K562 (cell line): Measurements from ENCODE around the gene EPHA2. TPM values are rescaled to one million over a fixed set of nuclear protein-coding genes. Genes with fewer than 3 reads are reported as not detected.

Experiments used
- BRF1 ChIP-seq: IDR thresholded peaks from 3 replicates; pipeline ENCODE4 v1.6.1; 2011; ENCODE audit warnings: borderline replicate concordance, mild to moderate bottlenecking; ENCODE audit not compliant: insufficient read length; ENCODE audit errors: extremely low read depth
- CBX5 ChIP-seq: IDR thresholded peaks from 2 replicates; pipeline ENCODE4 v1.6.1; 2014; ENCODE audit warnings: low read depth, borderline replicate concordance
- CHAMP1 ChIP-seq: fragments of 450-650 bp; IDR thresholded peaks from 2 replicates; pipeline ENCODE4 v1.6.1; 2016; ENCODE audit warnings: mild to moderate bottlenecking
- E2F3 ChIP-seq: fragments of 250-450 bp; sonication (Bioruptor Pico); IDR thresholded peaks from 2 replicates; pipeline ENCODE4 v1.4.0; 2020; ENCODE audit warnings: mild to moderate bottlenecking
- HBP1 ChIP-seq: fragments of 450-650 bp; formaldehyde crosslinking; IDR thresholded peaks from 2 replicates; pipeline ENCODE4 v1.4.0; 2022; ENCODE audit warnings: missing genetic modification characterization
- HDGF ChIP-seq: fragments of 450-650 bp; IDR thresholded peaks from 2 replicates; pipeline ENCODE4 v1.6.1; 2016
- IFI16 ChIP-seq: fragments of 250-450 bp; sonication (Bioruptor Pico); IDR thresholded peaks from 2 replicates; pipeline ENCODE4 v2.1.2; 2022; ENCODE audit warnings: mild to moderate bottlenecking, inconsistent platforms
- PPARD ChIP-seq: fragments of 250-450 bp; sonication (Bioruptor Pico); IDR thresholded peaks from 2 replicates; pipeline ENCODE4 v1.8.0; 2022; ENCODE audit warnings: inconsistent platforms, mild to moderate bottlenecking, moderate library complexity
- RFX7 ChIP-seq: fragments of 250-450 bp; sonication (Bioruptor Pico); IDR thresholded peaks from 2 replicates; pipeline ENCODE4 v1.5.1; 2021; ENCODE audit warnings: mild to moderate bottlenecking
- YY1 ChIP-seq, 3 experiments: IDR thresholded peaks; 2 replicates each; pipeline ENCODE4 v1.6.1; 2011; ENCODE audit warnings: low read length in 2 of 3, mild to moderate bottlenecking in 2 of 3, moderate library complexity in 2 of 3, borderline replicate concordance in 1 of 3, control low read depth in 1 of 3, low read depth in 1 of 3; ENCODE audit not compliant: insufficient read depth in 3 of 3, insufficient replicate concordance in 2 of 3, control insufficient read depth in 1 of 3, insufficient read length in 1 of 3; ENCODE audit errors: extremely low read depth in 1 of 3
- ZNF740 ChIP-seq, 3 experiments: fragments of 200-800 bp in 1 of 3; sonication (Bioruptor generic) in 1 of 3; sonication (generic) in 1 of 3; formaldehyde crosslinking in 1 of 3; IDR thresholded peaks; 2 replicates each; pipeline versions ENCODE4 v1.6.1 to v1.8.0; 2016 to 2022; ENCODE audit warnings: mild to moderate bottlenecking in 2 of 3, missing compliant biosample characterization in 2 of 3, missing genetic modification characterization in 2 of 3, missing genetic modification reagents in 1 of 3
- polyA plus RNA-seq, 8 experiments: library from polyadenylated mRNA; depleted of rRNA in 4 of 8; stranded (reverse) in 5 of 8; unstranded in 3 of 8; fragments of >200 nt; fragmentation: Nextera tagmentation in 2 of 8; fragmentation: Illumina TruSeq in 1 of 8; extraction: Ambion mirVana in 2 of 8; extraction: Trizol in 1 of 8; gene quantifications; 2 replicates each; pipeline versions ENCODE4 v1.2.1 to v1.2.3, GENCODE V29; 2011 to 2014; ENCODE audit warnings: inconsistent platforms in 1 of 8, missing spikeins in 1 of 8
- total RNA-seq, 7 experiments: library from RNA; depleted of rRNA in 6 of 7; stranded (reverse); fragments of >200 nt in 6 of 7; fragmentation: Illumina TruSeq in 2 of 7; extraction: Trizol in 2 of 7; gene quantifications; 2 replicates each; pipeline versions ENCODE4 v1.2.1 to v1.2.3, GENCODE V29; 2011 to 2021; ENCODE audit warnings: low replicate concordance in 1 of 7
- TF ChIP-seq, protein P1 (sequence below): fragments of 450-650 bp; formaldehyde crosslinking; IDR thresholded peaks from 2 replicates; pipeline ENCODE4 v1.4.0; 2020; ENCODE audit warnings: mild to moderate bottlenecking, moderate library complexity
- TF ChIP-seq, protein P2 (sequence below): fragments of 250-450 bp; sonication (Bioruptor Pico); IDR thresholded peaks from 2 replicates; pipeline ENCODE4 v1.8.0; 2022; ENCODE audit warnings: moderate library complexity, mild to moderate bottlenecking, inconsistent platforms
- TF ChIP-seq, protein P3 (sequence below), 2 experiments: fragments of 450-650 bp; IDR thresholded peaks; 2 replicates each; pipeline ENCODE4 v1.6.1; 2016

EPHA2 gene
- total and polyA plus RNA-seq, 9 of the 15 experiments (the other 6 are each of a cell fraction or from before 2014, with no cell fraction given), result 0.04 to 0.40 (median 0.07) TPM; not detected in 4

GRCh38 chr1:16187748-16188401, 32.0 kb upstream of the EPHA2 start (continued):
- TF ChIP-seq IFI16 (CRISPR knock-in tag) (no peak), ZNF740 (CRISPR knock-in tag; IDR thresholded peaks at IDR 0.05) (peak; percentile 57; the same call in 1 of the 2 replicates), ZNF740 (tag; IDR thresholded peaks at IDR 0.05) (no peak), HBP1 (CRISPR knock-in tag) (no peak), CBX5 (no peak), BRF1 (no peak), E2F3 (CRISPR knock-in tag) (no peak), RFX7 (CRISPR knock-in tag) (no peak), CHAMP1 (no peak), YY1 (IDR thresholded peaks at IDR 0.05; ENCODE audit: borderline replicate concordance in 1 of 3, control insufficient read depth in 1 of 3, extremely low read depth in 1 of 3, insufficient read depth in 3 of 3, insufficient read length in 1 of 3, insufficient replicate concordance in 2 of 3, low read depth in 1 of 3, low read length in 2 of 3) (peak in 2 of 3 experiments; percentile 43 to 71), PPARD (no peak), HDGF (peak; percentile 88)
- TF ChIP-seq, protein P1, sequence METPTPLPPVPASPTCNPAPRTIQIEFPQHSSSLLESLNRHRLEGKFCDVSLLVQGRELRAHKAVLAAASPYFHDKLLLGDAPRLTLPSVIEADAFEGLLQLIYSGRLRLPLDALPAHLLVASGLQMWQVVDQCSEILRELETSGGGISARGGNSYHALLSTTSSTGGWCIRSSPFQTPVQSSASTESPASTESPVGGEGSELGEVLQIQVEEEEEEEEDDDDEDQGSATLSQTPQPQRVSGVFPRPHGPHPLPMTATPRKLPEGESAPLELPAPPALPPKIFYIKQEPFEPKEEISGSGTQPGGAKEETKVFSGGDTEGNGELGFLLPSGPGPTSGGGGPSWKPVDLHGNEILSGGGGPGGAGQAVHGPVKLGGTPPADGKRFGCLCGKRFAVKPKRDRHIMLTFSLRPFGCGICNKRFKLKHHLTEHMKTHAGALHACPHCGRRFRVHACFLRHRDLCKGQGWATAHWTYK (CRISPR knock-in tag), result no peak
- TF ChIP-seq, protein P2, sequence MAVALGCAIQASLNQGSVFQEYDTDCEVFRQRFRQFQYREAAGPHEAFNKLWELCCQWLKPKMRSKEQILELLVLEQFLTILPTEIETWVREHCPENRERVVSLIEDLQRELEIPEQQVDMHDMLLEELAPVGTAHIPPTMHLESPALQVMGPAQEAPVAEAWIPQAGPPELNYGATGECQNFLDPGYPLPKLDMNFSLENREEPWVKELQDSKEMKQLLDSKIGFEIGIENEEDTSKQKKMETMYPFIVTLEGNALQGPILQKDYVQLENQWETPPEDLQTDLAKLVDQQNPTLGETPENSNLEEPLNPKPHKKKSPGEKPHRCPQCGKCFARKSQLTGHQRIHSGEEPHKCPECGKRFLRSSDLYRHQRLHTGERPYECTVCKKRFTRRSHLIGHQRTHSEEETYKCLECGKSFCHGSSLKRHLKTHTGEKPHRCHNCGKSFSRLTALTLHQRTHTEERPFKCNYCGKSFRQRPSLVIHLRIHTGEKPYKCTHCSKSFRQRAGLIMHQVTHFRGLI (CRISPR knock-in tag), result no peak
- TF ChIP-seq, protein P3, sequence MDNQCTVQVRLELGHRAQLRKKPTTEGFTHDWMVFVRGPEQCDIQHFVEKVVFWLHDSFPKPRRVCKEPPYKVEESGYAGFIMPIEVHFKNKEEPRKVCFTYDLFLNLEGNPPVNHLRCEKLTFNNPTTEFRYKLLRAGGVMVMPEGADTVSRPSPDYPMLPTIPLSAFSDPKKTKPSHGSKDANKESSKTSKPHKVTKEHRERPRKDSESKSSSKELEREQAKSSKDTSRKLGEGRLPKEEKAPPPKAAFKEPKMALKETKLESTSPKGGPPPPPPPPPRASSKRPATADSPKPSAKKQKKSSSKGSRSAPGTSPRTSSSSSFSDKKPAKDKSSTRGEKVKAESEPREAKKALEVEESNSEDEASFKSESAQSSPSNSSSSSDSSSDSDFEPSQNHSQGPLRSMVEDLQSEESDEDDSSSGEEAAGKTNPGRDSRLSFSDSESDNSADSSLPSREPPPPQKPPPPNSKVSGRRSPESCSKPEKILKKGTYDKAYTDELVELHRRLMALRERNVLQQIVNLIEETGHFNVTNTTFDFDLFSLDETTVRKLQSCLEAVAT (IDR thresholded peaks at IDR 0.05), result peak in 1 of 2 experiments; percentile 64; a peak in 2 of 4 replicates
